ENCODE measurements around the gene AGAP3.

The AGAP3 gene

DNA sequence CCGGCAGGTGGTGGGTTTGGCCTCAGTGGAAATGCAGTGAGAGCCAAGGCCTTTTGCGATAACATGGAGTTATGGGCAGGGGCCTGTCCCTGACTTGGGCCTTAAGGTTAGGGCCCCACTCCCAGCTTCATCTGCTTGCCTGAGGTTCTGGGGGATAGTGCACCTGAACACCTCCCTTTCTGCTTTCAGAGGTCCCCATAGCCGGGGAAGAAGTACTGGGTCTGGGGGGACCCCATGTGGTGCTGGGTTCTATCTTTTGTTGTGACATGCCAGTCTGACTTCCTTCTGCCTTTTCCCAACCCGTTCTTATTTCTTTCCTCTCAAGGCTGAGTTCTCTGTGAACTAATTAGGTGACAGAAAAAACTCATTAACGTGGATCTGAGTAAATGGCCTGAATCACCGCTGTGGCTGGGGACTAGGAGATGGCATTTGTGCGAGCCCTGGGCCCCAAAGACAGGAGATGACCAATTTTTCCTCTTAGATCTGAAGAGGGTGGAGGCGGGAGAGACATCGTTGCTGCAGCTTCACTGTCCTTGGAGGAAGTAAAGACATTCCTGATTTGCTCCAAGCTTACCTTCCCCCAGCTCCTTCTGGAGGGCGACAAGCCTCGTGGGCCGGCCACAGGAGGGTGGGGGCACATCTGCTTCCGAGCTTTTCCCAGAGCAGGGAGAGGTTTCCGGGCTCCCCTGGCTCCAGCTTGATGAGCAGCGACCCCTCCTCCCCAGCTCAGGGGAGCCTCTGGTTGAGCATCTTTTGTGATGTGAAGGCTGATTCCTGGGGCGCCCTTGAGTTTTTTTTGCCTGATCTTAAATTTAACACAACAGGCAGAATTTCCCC is 2.0 kb downstream of the AGAP3 start:
- DNase-seq: no peak

GRCh38 chr7:151088856-151089699 is 2.8 kb downstream of the AGAP3 start:
- no peak for DNase-seq

GRCh38 chr7:151089893-151090730 is 3.8 kb downstream of the AGAP3 start:
- no peak for DNase-seq

GRCh38 chr7:151091003-151091402 is 4.7 kb downstream of the AGAP3 start:
- no peak for DNase-seq

GRCh38 chr7:151091431-151091830 is 5.2 kb downstream of the AGAP3 start:
- no peak for DNase-seq

- no peak for DNase-seq
Observed at GRCh38 chr7:151091988-151092387, 5.7 kb downstream of the AGAP3 start.

DNA sequence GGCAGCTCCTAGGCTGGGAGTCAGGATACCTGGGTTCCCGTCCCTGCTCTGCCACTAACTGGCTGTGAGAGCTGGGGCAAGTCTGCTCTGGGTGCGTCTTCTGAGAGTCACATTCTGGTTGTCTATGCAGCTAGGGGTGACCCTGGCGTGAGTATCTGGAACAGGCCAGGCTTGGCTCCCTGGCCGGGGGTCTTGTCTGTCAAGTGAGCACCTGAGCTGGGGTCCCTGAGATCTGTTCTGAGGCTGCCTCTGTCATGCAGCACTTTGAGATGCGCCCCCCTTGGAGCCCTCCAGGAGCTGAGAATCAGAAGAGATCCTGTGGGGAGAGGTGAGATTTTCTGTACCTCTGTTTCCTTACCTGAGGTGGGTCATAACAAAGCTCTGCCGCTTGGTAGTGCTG is 7.5 kb downstream of the AGAP3 start:
- DNase-seq: no peak

DNA sequence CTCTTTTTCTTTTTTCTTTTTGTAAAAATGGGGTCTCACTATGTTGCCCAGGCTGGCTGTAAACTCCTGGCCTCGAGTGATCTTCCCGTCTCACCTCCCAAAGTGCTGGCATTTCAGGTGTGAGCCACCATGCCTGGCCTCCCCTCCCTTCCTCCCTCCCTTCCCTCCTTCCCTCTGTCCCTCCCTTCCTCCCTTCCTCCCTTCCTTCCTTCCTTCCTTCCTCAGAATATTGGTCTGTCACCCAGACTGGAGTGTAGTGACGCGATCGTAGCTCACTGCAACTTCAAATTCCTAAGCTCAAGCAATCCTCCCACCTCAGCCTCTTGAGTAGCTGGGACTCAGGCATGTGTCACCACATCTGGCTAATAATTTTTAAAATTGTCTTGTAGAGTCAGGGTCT is 8.4 kb downstream of the AGAP3 start:
- DNase-seq: no peak

GRCh38 chr7:151095123-151095797 is 9.0 kb downstream of the AGAP3 start:
- DNase-seq: no peak

DNA sequence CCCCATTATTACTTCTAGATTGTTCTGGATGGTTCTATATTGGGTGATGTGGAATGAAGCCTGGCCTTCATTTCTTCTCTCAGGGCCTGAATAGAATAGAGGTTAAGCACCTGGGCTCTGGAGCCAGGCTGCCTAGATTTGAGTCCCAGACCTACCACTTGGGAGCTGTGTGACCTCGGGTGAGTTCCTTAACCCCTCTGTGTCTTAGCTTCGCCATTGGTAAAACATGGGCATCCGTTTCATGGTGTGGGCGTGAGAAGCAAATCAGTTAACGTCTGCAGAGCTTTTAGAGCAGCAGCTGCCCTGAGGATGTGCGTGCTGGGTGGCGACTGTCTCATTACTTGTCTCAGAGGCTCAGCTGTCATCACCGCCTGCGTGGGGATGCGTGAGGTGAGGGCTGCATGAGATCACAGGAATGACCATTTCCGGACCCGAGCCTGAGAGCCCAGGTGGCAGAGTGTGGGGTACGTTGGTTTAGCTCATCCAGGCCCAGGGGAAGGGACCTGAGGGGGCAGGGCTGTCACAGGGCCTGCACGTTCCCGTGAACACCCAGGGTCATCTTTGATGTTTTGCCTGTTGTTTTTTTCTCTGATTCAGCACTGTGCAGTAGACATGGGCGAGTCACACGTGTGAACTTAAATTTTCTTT is 9.7 kb downstream of the AGAP3 start:
- DNase-seq: no peak

DNA sequence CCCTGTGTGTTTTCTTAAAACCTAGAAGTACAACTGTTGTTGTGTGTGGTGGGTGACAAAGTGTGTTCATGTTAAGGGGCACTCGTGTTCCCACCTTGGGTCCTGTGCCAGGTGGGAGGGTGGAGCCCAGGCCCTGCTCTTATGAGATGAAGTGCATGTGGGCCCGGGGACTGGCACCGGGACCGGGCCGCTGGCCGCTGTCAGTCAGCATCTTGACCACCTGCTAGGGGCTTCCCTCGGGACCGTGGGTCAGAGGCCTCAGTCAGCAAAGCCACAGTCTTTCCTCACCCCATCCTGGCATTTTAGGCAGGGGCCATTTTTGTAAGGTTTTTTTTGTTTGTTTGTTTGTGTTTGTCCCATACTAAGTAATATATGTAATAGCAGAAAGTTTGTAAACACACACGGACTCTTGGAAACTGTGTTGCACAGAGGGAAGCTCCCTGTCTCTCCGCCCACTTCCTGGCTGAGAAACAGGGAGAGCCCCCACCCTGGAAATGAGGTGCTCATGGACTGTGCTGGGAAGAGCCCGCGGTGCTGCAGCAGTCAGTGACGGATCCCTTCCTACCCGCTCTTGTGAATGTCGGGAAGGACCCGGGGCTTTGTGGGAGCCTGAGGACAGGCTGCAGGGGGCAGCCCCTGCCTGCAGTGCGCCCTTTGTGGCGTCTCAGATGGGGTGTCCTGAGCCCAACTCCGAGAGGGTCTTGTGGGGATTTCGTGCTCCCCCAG is 13.4 kb downstream of the AGAP3 start:
- DNase-seq: no peak

- DNase-seq: no peak
Observed at GRCh38 chr7:151100921-151101320, 14.6 kb downstream of the AGAP3 start.

DNA sequence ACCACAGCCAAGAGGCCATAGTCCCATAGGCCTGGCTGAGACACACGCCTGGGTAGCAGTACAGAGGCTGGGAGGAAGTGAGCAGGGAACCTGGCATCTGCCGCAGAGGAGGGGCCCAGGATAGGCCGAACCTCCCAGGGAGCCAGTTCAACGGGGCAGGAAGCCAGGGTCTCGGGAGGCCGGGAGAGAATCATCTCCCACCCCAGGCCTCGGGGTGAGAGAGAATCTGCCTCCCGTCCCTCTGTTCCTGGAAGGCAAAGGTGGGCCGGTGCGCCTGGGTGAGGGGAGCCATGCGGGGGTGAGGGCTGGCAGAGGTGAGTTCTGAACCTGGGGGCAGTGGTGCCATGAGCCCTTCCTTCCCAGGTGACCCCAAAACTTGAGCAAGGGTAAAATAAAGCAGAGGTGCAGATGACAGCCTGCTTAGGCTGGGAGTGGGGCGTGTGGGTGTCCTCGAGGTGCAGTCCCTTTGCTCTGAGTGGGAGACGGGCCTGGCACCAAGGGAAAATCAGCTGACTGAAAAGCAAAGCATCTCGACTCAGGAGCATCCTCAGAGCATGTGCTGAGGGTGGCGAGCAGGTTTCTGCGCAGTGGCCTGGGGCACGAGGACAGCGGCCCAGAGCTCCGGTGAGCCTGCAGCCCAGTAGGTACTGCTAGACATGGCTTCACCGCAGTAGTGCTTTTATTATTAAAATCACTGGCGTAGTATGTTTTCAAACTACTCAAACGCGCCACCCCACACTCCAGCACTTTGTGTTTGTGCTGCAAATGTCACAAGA is 15.5 kb downstream of the AGAP3 start:
- DNase-seq: no peak

DNA sequence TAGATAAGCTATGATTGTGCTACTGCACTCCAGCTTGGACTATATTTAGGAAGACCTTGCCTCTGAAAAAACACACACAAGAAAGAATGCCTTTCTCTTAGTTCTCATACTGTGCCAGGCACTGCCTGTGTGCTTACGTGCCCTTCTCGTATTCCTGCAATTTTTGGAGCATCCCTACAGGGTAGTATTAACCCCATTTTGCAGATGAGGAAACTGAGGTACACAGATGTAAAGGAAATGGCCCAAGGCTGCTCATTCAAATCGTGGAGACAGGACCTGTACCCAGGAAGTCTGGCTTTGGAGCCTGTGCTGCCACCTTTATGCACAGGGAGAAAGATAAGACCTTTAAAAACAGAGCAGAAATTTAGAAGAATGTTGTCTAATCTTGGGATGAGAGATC is 16.7 kb downstream of the AGAP3 start:
- no peak for DNase-seq

DNA sequence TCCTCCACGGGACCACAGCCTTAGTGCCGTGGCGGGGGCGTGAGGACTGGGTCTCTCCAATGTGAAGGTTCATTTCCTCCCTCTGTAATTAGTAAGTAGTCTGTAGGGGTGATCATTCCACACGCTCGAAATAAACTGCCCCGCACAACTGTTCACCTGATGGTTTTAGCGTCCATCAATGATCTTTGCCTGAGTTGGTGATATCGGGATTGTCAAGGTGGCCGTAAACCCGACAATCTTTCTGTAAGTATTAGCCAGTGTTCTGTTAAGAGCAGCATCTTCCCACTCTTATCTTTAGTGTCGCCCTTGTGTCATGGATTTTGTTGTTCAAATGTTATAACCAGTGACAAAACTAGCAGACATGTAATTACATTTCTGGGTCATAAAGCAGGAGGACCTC is 17.7 kb downstream of the AGAP3 start:
- no peak for DNase-seq

DNA sequence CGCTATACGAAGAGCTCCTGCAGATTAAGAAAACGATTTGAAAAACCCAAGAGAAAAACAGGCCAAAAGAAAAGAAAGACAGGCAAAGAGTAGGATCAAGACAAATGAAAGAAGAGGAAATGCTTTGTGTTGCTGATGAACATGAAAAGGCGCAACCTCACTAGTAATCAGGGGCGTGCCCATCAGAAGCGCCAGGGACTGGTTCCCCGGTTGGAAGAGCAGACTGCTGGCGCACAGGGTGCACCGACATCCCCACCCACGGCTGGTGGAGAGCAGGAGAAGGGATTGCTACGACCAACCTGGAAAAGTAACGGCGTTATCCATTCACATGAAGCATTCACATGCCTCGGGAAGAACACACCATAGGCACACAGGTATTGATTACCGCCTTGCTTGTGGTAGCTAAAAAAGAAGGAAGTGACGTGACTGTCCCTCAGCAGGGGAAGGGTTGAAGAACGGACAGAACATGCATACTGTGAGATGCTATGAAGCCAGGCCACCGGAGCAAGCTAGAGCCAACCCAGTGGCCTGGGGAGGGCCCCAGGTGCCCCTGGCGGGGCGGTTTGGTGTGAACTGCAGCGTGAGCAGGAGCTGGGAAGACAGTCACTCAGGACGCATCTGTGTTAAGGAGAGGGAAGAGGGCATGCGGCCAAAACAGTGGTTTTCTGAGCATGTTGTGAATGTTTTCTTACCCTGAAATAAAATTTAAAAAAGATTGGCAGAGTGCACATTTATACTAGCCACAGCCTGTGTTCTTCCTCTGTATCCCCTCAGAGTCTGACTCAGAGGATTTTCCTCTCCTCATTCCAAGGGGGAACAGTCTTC is 18.3 kb downstream of the AGAP3 start:
- DNase-seq: no peak

- no peak for DNase-seq
Observed at GRCh38 chr7:151107882-151108281, 21.6 kb downstream of the AGAP3 start.

DNA sequence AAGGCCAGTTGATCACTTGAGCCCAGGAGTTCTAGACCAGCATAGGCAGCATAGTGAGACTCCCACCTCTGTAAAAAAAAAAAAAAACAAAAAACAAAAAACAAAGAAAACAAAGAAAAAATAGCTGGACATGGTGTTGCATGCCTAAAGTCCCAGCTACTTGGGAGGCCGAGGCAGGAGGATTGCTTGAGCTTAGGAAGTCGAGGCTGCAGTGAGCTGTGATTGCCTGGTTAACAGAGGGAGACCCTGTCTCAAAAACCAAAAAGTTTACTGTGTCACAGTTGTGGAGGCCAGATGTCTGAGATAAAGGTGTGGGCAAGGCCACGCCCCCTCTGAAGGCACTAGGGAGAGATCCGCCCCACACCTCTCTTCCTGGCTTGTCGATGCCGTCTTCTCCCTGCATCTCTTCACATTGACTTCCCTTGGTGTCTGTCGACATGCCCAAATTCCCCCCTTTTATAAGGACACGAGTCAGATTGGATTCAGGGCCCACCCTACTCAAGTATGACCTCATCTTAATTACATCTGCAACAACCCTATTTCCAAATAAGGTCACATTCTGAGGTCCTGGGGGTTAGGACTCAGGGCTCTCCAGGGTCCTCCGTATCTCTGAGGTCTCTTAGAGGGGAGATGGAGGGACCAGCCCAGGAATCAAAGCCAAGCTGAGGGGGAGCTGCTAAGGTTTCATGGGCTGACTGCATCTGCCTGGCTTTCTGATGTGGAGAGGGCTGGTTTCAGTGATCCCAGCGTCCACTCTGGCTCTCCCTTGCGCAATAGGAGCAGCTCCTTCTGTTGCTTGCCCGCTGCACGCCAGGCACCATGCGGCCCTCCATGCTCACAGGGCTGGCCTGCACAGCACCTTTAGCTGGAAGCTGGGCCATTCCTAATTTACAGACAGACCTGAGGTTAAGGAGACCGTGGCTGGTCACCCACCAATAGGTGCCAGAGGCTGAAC is 23.1 kb downstream of the AGAP3 start:
- no peak for DNase-seq

Measured in NCI-H1436 treated with DMSO at 0.1 percent for 48 hours (cell line).